ENCODE results near the gene PRDM16.

DNA sequence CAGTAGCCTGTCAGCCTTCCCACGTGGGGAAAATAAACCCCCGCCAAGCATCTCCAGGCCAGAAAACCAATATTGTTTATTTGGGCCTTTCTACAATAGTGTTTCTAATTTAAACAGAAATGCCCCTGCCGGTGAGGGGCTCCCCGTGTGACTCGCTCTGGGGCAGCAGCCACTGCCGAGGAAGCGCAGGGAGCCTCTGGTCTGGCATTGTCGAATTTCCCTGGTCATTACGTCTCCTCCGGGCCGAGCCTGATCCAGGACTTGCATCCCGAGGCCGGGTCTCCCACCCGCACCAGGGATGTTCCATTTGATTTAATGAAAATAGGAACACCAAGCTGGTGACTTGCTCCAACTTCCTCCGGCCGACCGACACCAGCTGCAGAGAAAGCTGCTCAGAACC is 20.5 kb downstream of the PRDM16 start:
- TF ChIP-seq, protein P1, sequence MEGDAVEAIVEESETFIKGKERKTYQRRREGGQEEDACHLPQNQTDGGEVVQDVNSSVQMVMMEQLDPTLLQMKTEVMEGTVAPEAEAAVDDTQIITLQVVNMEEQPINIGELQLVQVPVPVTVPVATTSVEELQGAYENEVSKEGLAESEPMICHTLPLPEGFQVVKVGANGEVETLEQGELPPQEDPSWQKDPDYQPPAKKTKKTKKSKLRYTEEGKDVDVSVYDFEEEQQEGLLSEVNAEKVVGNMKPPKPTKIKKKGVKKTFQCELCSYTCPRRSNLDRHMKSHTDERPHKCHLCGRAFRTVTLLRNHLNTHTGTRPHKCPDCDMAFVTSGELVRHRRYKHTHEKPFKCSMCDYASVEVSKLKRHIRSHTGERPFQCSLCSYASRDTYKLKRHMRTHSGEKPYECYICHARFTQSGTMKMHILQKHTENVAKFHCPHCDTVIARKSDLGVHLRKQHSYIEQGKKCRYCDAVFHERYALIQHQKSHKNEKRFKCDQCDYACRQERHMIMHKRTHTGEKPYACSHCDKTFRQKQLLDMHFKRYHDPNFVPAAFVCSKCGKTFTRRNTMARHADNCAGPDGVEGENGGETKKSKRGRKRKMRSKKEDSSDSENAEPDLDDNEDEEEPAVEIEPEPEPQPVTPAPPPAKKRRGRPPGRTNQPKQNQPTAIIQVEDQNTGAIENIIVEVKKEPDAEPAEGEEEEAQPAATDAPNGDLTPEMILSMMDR (conservative IDR thresholded peaks at IDR 0.05; ENCODE audit: low read length): no peak
- no peak for TF ChIP-seq EZH2phosphoT487 (IDR thresholded peaks at IDR 0.05; ENCODE audit: borderline replicate concordance, low read depth, low read length)
